ENCODE measurements around the gene SELENOS. TPM values are rescaled to one million over a fixed set of nuclear protein-coding genes. Genes with fewer than 3 reads are reported as not detected.

The SELENOS gene
- total RNA-seq, 1 donor from 2014 or later = 45.4 TPM

- DNase-seq (ENCODE audit: low read depth in 2 of 2) = peak; percentile 87 to 95
These were observed 25.2 kb downstream of the SELENOS start, which contains the start of gene CHSY1 for GRCh38 chr15:101251830-101252820. Gene CHSY1, minus strand, starts transcription at chr15:101252048. Its CDS starts 592 bp downstream, at chr15:101251456.

GRCh38 chr15:101250873-101251829 is 26.1 kb downstream of the SELENOS start:
- DNase-seq (ENCODE audit: low read depth in 2 of 2) = peak in 1 of 2 donors; percentile 24

- DNase-seq (ENCODE audit: low read depth in 2 of 2) = peak; percentile 51 to 72
These were observed 26.9 kb downstream of the SELENOS start for GRCh38 chr15:101250341-101250831.

- DNase-seq (ENCODE audit: low read depth in 2 of 2) = no peak
These were observed 29.0 kb downstream of the SELENOS start for GRCh38 chr15:101248274-101248673.

GRCh38 chr15:101246824-101247745 is 30.2 kb downstream of the SELENOS start:
- no peak for DNase-seq (ENCODE audit: low read depth in 2 of 2)

DNA sequence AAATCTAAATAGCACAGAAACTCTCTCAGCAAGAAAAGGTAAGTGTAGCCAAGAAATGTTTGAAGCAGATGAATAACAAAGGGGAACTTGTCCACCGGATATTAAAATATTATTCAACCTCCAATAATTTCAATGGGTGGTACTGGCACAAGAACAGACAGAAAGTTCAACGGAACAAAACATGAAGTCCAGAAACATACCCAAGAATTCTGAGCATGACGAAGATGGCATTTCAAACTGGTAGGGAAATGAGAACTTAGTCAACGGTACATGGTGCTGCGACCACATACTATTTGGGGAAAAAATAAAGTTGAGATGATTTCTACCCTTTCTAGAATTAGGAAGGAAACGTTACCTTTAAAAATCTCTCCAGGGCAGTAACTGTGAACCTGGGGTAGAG is 30.9 kb downstream of the SELENOS start:
- DNase-seq (ENCODE audit: low read depth in 2 of 2) = peak in 1 of 2 donors; percentile 35

- no peak for DNase-seq (ENCODE audit: low read depth in 2 of 2)
These were observed 32.2 kb downstream of the SELENOS start for GRCh38 chr15:101244889-101245668.

- DNase-seq (ENCODE audit: low read depth in 2 of 2) = no peak
These were observed 33.1 kb downstream of the SELENOS start for GRCh38 chr15:101244036-101244781.

GRCh38 chr15:101243420-101243819 is 33.9 kb downstream of the SELENOS start:
- DNase-seq (ENCODE audit: low read depth in 2 of 2) = no peak

DNA sequence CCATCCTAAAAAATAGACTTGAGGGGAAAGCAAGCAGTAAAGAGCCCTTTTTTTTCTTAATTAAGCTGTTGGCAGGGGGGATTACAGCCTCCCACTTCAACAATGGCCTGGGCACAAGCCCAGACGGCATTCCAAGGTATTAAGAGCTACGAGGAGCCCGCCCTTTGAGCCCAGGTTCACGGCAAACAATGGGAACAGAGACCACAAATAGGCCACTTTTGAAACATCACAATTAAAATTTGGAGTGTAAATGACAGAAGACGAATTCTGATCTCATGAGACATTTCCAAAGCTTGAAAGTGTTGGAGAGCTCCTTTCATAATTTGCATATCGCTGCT is 34.3 kb downstream of the SELENOS start:
- peak in 1 of 2 donors; percentile 23 for DNase-seq (ENCODE audit: low read depth in 2 of 2)

GRCh38 chr15:101242160-101242998 is 34.9 kb downstream of the SELENOS start:
- peak; percentile 29 to 45 for DNase-seq (ENCODE audit: low read depth in 2 of 2)

DNA sequence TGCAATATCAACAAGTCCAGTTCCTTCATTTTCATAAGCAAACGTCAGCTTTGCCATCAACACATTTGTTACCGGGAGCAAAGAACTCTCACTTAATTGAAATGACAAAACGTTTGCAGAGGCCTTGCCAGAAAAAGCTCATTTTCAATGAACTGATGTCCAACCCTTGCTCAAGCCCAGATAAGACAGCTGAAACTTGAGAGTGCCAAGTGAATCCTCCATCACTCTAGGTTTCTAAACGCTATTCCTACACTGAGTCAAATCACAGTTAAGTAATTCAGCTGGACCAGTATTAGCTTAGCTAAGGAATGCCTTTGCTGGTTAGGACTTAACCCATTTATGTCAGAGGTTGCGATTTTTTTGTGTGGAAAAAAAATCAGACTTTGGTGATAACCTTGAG is 36.9 kb downstream of the SELENOS start:
- DNase-seq (ENCODE audit: low read depth in 2 of 2) = no peak

GRCh38 chr15:101239724-101240136 is 37.6 kb downstream of the SELENOS start:
- DNase-seq (ENCODE audit: low read depth in 2 of 2) = no peak

GRCh38 chr15:101237251-101237650 is 40.0 kb downstream of the SELENOS start:
- no peak for DNase-seq (ENCODE audit: low read depth in 2 of 2)

GRCh38 chr15:101233651-101234280 is 43.5 kb downstream of the SELENOS start:
- no peak for DNase-seq (ENCODE audit: low read depth in 2 of 2)

GRCh38 chr15:101232677-101233076 is 44.6 kb downstream of the SELENOS start:
- DNase-seq (ENCODE audit: low read depth in 2 of 2) = no peak

GRCh38 chr15:101228313-101228712 is 49.0 kb downstream of the SELENOS start:
- no peak for DNase-seq (ENCODE audit: low read depth in 2 of 2)

DNA sequence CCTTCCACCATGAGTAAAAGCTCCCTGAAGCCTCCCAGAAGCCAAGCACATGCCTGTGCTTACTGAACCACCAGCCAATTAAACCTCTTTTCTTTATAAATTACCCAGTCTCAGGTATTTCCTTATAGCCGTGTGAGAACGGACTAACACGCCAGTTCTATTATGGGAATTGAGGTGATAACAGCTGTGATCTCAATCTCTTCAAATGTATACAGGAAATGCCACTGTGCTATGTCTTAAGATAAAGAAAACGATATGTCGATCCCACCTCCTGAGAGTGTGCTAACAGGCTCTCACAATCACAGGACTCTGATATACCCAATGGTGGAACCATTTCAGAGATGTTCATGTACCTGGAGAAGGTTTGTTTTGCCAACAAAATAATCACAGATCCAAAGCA is 51.6 kb downstream of the SELENOS start:
- peak in 1 of 2 donors; percentile 36 for DNase-seq (ENCODE audit: low read depth in 2 of 2)
